ENCODE data around the gene SOCS2. TPM values are rescaled to one million over a fixed set of nuclear protein-coding genes. Genes with fewer than 3 reads are reported as not detected.

Gene SOCS2
- total RNA-seq, 1 donor from 2014 or later: 19.5 TPM

GRCh38 chr12:93593843-93594242, 21.4 kb downstream of the SOCS2 start:
- Mint-ChIP-seq H3K4me1 (ENCODE audit: unreplicated experiment) (peaks cover 12% of the 10 kb centered on the region), H3K4me3 (ENCODE audit: unreplicated experiment) (no peak overlapping the region), H3K36me3 (ENCODE audit: low read depth, unreplicated experiment) (no peaks in the 10 kb centered on the region), H3K27me3 (ENCODE audit: unreplicated experiment) (no peaks in the 10 kb centered on the region), H3K9me3 (ENCODE audit: unreplicated experiment) (no peaks in the 10 kb centered on the region), H3K27ac (ENCODE audit: unreplicated experiment) (no peak overlapping the region)
- DNase-seq (ENCODE audit: low spot score): no peak
- no peak for TF ChIP-seq CTCF (IDR thresholded peaks at IDR 0.05; ENCODE audit: unreplicated experiment)

GRCh38 chr12:93594766-93595311, 22.4 kb downstream of the SOCS2 start:
- Mint-ChIP-seq H3K27me3 (ENCODE audit: unreplicated experiment) (no peaks in the 10 kb centered on the region), H3K9me3 (ENCODE audit: unreplicated experiment) (no peaks in the 10 kb centered on the region)

GRCh38 chr12:93595351-93595750, 22.9 kb downstream of the SOCS2 start:
- Mint-ChIP-seq H3K9me3 (ENCODE audit: unreplicated experiment) (no peaks in the 10 kb centered on the region), H3K27me3 (ENCODE audit: unreplicated experiment) (no peaks in the 10 kb centered on the region), H3K4me3 (ENCODE audit: unreplicated experiment) (no peak overlapping the region), H3K27ac (ENCODE audit: unreplicated experiment) (no peak overlapping the region), H3K4me1 (ENCODE audit: unreplicated experiment) (peaks cover 12% of the 10 kb centered on the region), H3K36me3 (ENCODE audit: low read depth, unreplicated experiment) (no peaks in the 10 kb centered on the region)
- no peak for TF ChIP-seq CTCF (IDR thresholded peaks at IDR 0.05; ENCODE audit: unreplicated experiment)
- DNase-seq (ENCODE audit: low spot score): no peak

More at GRCh38 chr12:93594766-93595311, 22.4 kb downstream of the SOCS2 start:
- Mint-ChIP-seq H3K36me3 (ENCODE audit: low read depth, unreplicated experiment) (no peaks in the 10 kb centered on the region), H3K4me3 (ENCODE audit: unreplicated experiment) (no peak overlapping the region), H3K27ac (ENCODE audit: unreplicated experiment) (no peak overlapping the region), H3K4me1 (ENCODE audit: unreplicated experiment) (peaks cover 12% of the 10 kb centered on the region)
- TF ChIP-seq CTCF (IDR thresholded peaks at IDR 0.05; ENCODE audit: unreplicated experiment): no peak
- DNase-seq (ENCODE audit: low spot score): no peak

- H3K27ac Mint-ChIP-seq (ENCODE audit: unreplicated experiment): no peak overlapping the region
- H3K4me3 Mint-ChIP-seq (ENCODE audit: unreplicated experiment): no peak overlapping the region
- H3K4me1 Mint-ChIP-seq (ENCODE audit: unreplicated experiment): peaks cover 5% of the 10 kb centered on the region
- no peak for DNase-seq (ENCODE audit: low spot score)
- TF ChIP-seq CTCF (IDR thresholded peaks at IDR 0.05; ENCODE audit: unreplicated experiment): no peak
- no peaks in the 10 kb centered on the region for H3K36me3 Mint-ChIP-seq (ENCODE audit: low read depth, unreplicated experiment)
- no peaks in the 10 kb centered on the region for H3K27me3 Mint-ChIP-seq (ENCODE audit: unreplicated experiment)
- H3K9me3 Mint-ChIP-seq (ENCODE audit: unreplicated experiment): no peaks in the 10 kb centered on the region
Observed at GRCh38 chr12:93597608-93598007, 25.1 kb downstream of the SOCS2 start.

GRCh38 chr12:93599192-93599591, 26.7 kb downstream of the SOCS2 start:
- Mint-ChIP-seq H3K27me3 (ENCODE audit: unreplicated experiment) (no peaks in the 10 kb centered on the region), H3K4me3 (ENCODE audit: unreplicated experiment) (no peak overlapping the region), H3K27ac (ENCODE audit: unreplicated experiment) (no peak overlapping the region), H3K36me3 (ENCODE audit: low read depth, unreplicated experiment) (no peaks in the 10 kb centered on the region), H3K9me3 (ENCODE audit: unreplicated experiment) (no peaks in the 10 kb centered on the region), H3K4me1 (ENCODE audit: unreplicated experiment) (no peaks in the 10 kb centered on the region)
- no peak for TF ChIP-seq CTCF (IDR thresholded peaks at IDR 0.05; ENCODE audit: unreplicated experiment)
- DNase-seq (ENCODE audit: low spot score): no peak

All from endothelial cell (in vitro differentiated cells).